Mammary epithelial cell (primary cell): ENCODE data around the gene GALNT17.

ENCODE experiments used
- CTCF ChIP-seq, 2 donors: IDR thresholded peaks in 1 of 2; conservative IDR thresholded peaks in 1 of 2; 2 replicates each; pipeline ENCODE4 v1.5.1; 2011 to 2012; ENCODE audit warnings: inconsistent platforms in 2 of 2, low read length in 2 of 2, mild to moderate bottlenecking in 2 of 2, control low read depth in 1 of 2, low read depth in 1 of 2; ENCODE audit not compliant: insufficient read depth in 1 of 2; ENCODE audit errors: extremely low read depth in 1 of 2
- EZH2 ChIP-seq: IDR thresholded peaks from 2 replicates; pipeline ENCODE4 v1.6.1; 2012; ENCODE audit warnings: low read length, inconsistent platforms, borderline replicate concordance

- no peak for TF ChIP-seq CTCF (conservative IDR thresholded peaks at IDR 0.05 in 1 of 2, IDR thresholded peaks at IDR 0.05 in 1 of 2; ENCODE audit: extremely low read depth in 1 of 2, insufficient read depth in 1 of 2, low read depth in 1 of 2, low read length in 2 of 2)
- TF ChIP-seq EZH2: no peak
These were observed 580.8 kb downstream of the GALNT17 start for GRCh38 chr7:71712653-71713180.
